ENCODE measurements around the gene SH3PXD2A. TPM values are rescaled to one million over a fixed set of nuclear protein-coding genes. Genes with fewer than 3 reads are reported as not detected.

SH3PXD2A gene
- total and polyA plus RNA-seq, 2 experiments from 2014 or later = 1.8 to 5.0 TPM

- DNase-seq (ENCODE audit: low spot score) = no peak
- no peak overlapping the region for H3K27ac ChIP-seq (ENCODE audit: low read depth)
- H3K4me3 ChIP-seq = no peak overlapping the region
- Mint-ChIP-seq H3K4me1 (no peaks in the 10 kb centered on the region; the same call in 2 of the 3 replicates), H3K36me3 (ENCODE audit: low read depth) (no peaks in the 10 kb centered on the region), H3K27ac (no peak overlapping the region), H3K4me3 (no peak overlapping the region), H3K27me3 (ENCODE audit: insufficient read depth, low read depth, poor library complexity) (peaks cover 6% of the 10 kb centered on the region), H3K9me3 (no peaks in the 10 kb centered on the region)
- no peaks in the 10 kb centered on the region for H3K27me3 ChIP-seq (ENCODE audit: insufficient read depth)
- no peaks in the 10 kb centered on the region for H3K79me2 ChIP-seq (replicated peaks; ENCODE audit: insufficient read depth)
- no peaks in the 10 kb centered on the region for H3K36me3 ChIP-seq (ENCODE audit: insufficient read depth)
- no peak for TF ChIP-seq STAT1 (IDR thresholded peaks at IDR 0.05; ENCODE audit: unreplicated experiment)
- no peak for TF ChIP-seq POLR2AphosphoS5 (IDR thresholded peaks at IDR 0.05; ENCODE audit: low read depth)
- TF ChIP-seq ZNF462 (CRISPR knock-in tag; IDR thresholded peaks at IDR 0.05) = no peak
- TF ChIP-seq, protein P1, sequence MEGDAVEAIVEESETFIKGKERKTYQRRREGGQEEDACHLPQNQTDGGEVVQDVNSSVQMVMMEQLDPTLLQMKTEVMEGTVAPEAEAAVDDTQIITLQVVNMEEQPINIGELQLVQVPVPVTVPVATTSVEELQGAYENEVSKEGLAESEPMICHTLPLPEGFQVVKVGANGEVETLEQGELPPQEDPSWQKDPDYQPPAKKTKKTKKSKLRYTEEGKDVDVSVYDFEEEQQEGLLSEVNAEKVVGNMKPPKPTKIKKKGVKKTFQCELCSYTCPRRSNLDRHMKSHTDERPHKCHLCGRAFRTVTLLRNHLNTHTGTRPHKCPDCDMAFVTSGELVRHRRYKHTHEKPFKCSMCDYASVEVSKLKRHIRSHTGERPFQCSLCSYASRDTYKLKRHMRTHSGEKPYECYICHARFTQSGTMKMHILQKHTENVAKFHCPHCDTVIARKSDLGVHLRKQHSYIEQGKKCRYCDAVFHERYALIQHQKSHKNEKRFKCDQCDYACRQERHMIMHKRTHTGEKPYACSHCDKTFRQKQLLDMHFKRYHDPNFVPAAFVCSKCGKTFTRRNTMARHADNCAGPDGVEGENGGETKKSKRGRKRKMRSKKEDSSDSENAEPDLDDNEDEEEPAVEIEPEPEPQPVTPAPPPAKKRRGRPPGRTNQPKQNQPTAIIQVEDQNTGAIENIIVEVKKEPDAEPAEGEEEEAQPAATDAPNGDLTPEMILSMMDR (conservative IDR thresholded peaks at IDR 0.05; ENCODE audit: low read depth in 2 of 2) = no peak
- TF ChIP-seq ZNF331 (CRISPR knock-in tag; IDR thresholded peaks at IDR 0.05; ENCODE audit: low read depth) = no peak
- TF ChIP-seq EZH2 (IDR thresholded peaks at IDR 0.05; ENCODE audit: low read depth, unreplicated experiment) = no peak
- no peak for TF ChIP-seq EZH2phosphoT487 (IDR thresholded peaks at IDR 0.05; ENCODE audit: unreplicated experiment)
- TF ChIP-seq CREB1 (CRISPR knock-in tag; IDR thresholded peaks at IDR 0.05; ENCODE audit: low read depth) = no peak
- no peak for TF ChIP-seq ZNF114 (CRISPR knock-in tag; IDR thresholded peaks at IDR 0.05)
- no peak for TF ChIP-seq NANOG (IDR thresholded peaks at IDR 0.05; ENCODE audit: borderline replicate concordance)
- TF ChIP-seq JUNB (IDR thresholded peaks at IDR 0.05; ENCODE audit: unreplicated experiment) = no peak
- TF ChIP-seq, protein P2, sequence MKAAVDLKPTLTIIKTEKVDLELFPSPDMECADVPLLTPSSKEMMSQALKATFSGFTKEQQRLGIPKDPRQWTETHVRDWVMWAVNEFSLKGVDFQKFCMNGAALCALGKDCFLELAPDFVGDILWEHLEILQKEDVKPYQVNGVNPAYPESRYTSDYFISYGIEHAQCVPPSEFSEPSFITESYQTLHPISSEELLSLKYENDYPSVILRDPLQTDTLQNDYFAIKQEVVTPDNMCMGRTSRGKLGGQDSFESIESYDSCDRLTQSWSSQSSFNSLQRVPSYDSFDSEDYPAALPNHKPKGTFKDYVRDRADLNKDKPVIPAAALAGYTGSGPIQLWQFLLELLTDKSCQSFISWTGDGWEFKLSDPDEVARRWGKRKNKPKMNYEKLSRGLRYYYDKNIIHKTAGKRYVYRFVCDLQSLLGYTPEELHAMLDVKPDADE (IDR thresholded peaks at IDR 0.05) = no peak
- no peak for TF ChIP-seq REST (IDR thresholded peaks at IDR 0.05; ENCODE audit: unreplicated experiment)
- H4K20me1 ChIP-seq (replicated peaks; ENCODE audit: insufficient read depth) = no peaks in the 10 kb centered on the region
- H3K9me2 ChIP-seq (ENCODE audit: insufficient read depth) = no peaks in the 10 kb centered on the region
- no peaks in the 10 kb centered on the region for H3F3A ChIP-seq (replicated peaks; ENCODE audit: low read depth)
- H3K4me2 ChIP-seq = no peak overlapping the region
- ATAC-seq = no peak
- no peak overlapping the region for H2AFZ ChIP-seq
- H3K4me1 ChIP-seq (ENCODE audit: insufficient read depth) = no peaks in the 10 kb centered on the region
Observed at GRCh38 chr10:103573205-103573487, 282.2 kb downstream of the SH3PXD2A start.
